ENCODE data around the gene PPP1R14B. TPM values are rescaled to one million over a fixed set of nuclear protein-coding genes. Genes with fewer than 3 reads are reported as not detected.

PPP1R14B gene
- total and polyA plus RNA-seq, 2 of the 13 experiments (the other 11 are each of a cell fraction or from before 2014, with no cell fraction given): 110 to 148 TPM

DNA sequence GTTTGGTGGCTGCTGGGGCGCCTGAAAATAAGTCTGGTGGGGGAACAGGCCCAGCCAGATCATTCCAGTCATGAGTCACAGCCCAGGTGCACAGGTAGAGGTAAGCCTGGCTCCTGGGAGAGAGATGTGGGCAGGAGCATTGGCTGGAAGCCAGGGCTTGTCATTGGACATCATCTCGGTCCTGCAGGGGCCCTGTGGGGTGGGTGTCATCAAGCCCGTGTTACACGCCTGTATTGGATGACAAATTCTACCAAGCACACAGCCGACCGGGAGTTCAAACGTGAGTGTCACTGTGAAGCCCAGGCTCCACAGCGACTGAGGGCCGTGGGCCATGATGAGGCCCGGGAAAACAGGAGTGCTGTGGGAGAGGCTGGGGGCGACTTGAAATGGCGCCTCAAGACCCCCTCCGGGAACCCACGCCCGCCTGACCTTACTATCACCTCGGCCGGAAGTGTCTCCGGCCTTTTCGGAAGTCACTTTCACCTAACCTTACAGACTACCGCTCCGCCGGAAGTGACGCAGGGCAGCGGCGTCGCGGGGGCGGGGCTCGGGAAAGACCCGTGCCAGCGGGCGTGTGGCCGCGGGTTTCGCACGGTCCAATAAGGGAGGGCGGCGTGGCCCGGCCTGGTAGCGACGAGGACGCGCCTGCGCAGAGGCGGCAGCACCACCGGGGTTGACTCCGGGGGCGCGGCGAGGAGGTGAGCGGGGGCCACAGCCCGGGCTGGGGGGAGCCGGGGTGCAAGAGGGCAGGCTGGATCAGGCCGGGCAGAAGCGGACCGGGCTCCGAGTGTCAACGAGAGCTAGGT, 6.1 kb downstream of the PPP1R14B start, which contains the start of gene FKBP2 (continued):
- TF ChIP-seq ZNF33B (CRISPR knock-in tag; IDR thresholded peaks at IDR 0.05) (peak; percentile 40; the same call in 1 of the 2 replicates), MAFF (IDR thresholded peaks at IDR 0.05; ENCODE audit: low read depth, low read length) (no peak), ZNF224 (CRISPR knock-in tag; IDR thresholded peaks at IDR 0.05) (peak; percentile 76; the same call in 1 of the 2 replicates), NFIB (CRISPR knock-in tag; IDR thresholded peaks at IDR 0.05; ENCODE audit: borderline replicate concordance) (no peak), RFXAP (CRISPR knock-in tag; IDR thresholded peaks at IDR 0.05; ENCODE audit: borderline replicate concordance) (peak; percentile 64; the same call in 1 of the 2 replicates), SP5 (CRISPR knock-in tag; IDR thresholded peaks at IDR 0.05; ENCODE audit: borderline replicate concordance, low read depth) (no peak), U2AF2 (IDR thresholded peaks at IDR 0.05; ENCODE audit: low read depth, low read length) (no peak), HMGA1 (CRISPR knock-in tag; conservative IDR thresholded peaks at IDR 0.05) (no peak), NRL (CRISPR knock-in tag; IDR thresholded peaks at IDR 0.05; ENCODE audit: borderline replicate concordance) (0 out of 2 replicates have a peak, but pooled peaks have one; percentile 51), FOXK1 (CRISPR knock-in tag; IDR thresholded peaks at IDR 0.05; ENCODE audit: borderline replicate concordance, low read depth) (peak; percentile 58; the same call in 1 of the 2 replicates), HDAC6 (IDR thresholded peaks at IDR 0.05; ENCODE audit: low read depth, low read length) (no peak), ZKSCAN1 (IDR thresholded peaks at IDR 0.05; ENCODE audit: low read length) (no peak), KDM5A (IDR thresholded peaks at IDR 0.05; ENCODE audit: borderline replicate concordance, low read length) (peak; percentile 69; the same call in 1 of the 2 replicates), NFKBIZ (CRISPR knock-in tag; IDR thresholded peaks at IDR 0.05) (no peak), ZNF333 (CRISPR knock-in tag; IDR thresholded peaks at IDR 0.05; ENCODE audit: borderline replicate concordance) (no peak; the same call in 1 of the 2 replicates), TGIF2 (CRISPR knock-in tag; IDR thresholded peaks at IDR 0.05) (peak; percentile 66; the same call in 1 of the 2 replicates)
- TF ChIP-seq, protein P1, sequence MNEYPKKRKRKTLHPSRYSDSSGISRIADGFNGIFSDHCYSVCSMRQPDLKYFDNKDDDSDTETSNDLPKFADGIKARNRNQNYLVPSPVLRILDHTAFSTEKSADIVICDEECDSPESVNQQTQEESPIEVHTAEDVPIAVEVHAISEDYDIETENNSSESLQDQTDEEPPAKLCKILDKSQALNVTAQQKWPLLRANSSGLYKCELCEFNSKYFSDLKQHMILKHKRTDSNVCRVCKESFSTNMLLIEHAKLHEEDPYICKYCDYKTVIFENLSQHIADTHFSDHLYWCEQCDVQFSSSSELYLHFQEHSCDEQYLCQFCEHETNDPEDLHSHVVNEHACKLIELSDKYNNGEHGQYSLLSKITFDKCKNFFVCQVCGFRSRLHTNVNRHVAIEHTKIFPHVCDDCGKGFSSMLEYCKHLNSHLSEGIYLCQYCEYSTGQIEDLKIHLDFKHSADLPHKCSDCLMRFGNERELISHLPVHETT (CRISPR knock-in tag; conservative IDR thresholded peaks at IDR 0.05): peak; percentile 73
- TF ChIP-seq, protein P2, sequence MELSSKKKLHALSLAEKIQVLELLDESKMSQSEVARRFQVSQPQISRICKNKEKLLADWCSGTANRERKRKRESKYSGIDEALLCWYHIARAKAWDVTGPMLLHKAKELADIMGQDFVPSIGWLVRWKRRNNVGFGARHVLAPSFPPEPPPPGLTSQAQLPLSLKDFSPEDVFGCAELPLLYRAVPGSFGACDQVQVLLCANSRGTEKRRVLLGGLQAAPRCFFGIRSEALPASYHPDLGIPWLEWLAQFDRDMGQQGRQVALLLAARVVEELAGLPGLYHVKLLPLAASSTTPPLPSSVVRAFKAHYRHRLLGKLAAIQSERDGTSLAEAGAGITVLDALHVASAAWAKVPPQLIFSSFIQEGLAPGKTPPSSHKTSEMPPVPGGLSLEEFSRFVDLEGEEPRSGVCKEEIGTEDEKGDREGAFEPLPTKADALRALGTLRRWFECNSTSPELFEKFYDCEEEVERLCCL (CRISPR knock-in tag; IDR thresholded peaks at IDR 0.05; ENCODE audit: borderline replicate concordance): no peak
- TF ChIP-seq, protein P3, sequence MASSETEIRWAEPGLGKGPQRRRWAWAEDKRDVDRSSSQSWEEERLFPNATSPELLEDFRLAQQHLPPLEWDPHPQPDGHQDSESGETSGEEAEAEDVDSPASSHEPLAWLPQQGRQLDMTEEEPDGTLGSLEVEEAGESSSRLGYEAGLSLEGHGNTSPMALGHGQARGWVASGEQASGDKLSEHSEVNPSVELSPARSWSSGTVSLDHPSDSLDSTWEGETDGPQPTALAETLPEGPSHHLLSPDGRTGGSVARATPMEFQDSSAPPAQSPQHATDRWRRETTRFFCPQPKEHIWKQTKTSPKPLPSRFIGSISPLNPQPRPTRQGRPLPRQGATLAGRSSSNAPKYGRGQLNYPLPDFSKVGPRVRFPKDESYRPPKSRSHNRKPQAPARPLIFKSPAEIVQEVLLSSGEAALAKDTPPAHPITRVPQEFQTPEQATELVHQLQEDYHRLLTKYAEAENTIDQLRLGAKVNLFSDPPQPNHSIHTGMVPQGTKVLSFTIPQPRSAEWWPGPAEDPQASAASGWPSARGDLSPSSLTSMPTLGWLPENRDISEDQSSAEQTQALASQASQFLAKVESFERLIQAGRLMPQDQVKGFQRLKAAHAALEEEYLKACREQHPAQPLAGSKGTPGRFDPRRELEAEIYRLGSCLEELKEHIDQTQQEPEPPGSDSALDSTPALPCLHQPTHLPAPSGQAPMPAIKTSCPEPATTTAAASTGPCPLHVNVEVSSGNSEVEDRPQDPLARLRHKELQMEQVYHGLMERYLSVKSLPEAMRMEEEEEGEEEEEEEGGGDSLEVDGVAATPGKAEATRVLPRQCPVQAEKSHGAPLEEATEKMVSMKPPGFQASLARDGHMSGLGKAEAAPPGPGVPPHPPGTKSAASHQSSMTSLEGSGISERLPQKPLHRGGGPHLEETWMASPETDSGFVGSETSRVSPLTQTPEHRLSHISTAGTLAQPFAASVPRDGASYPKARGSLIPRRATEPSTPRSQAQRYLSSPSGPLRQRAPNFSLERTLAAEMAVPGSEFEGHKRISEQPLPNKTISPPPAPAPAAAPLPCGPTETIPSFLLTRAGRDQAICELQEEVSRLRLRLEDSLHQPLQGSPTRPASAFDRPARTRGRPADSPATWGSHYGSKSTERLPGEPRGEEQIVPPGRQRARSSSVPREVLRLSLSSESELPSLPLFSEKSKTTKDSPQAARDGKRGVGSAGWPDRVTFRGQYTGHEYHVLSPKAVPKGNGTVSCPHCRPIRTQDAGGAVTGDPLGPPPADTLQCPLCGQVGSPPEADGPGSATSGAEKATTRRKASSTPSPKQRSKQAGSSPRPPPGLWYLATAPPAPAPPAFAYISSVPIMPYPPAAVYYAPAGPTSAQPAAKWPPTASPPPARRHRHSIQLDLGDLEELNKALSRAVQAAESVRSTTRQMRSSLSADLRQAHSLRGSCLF (CRISPR knock-in tag; IDR thresholded peaks at IDR 0.05; ENCODE audit: borderline replicate concordance): no peak
- TF ChIP-seq, protein P4, sequence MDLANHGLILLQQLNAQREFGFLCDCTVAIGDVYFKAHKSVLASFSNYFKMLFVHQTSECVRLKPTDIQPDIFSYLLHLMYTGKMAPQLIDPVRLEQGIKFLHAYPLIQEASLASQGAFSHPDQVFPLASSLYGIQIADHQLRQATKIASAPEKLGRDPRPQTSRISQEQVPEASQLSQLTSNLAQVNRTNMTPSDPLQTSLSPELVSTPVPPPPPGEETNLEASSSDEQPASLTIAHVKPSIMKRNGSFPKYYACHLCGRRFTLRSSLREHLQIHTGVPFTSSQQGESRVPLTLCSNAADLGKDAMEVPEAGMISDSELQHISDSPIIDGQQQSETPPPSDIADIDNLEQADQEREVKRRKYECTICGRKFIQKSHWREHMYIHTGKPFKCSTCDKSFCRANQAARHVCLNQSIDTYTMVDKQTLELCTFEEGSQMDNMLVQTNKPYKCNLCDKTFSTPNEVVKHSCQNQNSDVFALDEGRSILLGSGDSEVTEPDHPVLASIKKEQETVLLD (CRISPR knock-in tag; IDR thresholded peaks at IDR 0.05; ENCODE audit: low read depth): peak; percentile 88

Measured in HepG2 (cell line).